ENCODE measurements around the gene SLC5A11.

The SLC5A11 gene

DNA sequence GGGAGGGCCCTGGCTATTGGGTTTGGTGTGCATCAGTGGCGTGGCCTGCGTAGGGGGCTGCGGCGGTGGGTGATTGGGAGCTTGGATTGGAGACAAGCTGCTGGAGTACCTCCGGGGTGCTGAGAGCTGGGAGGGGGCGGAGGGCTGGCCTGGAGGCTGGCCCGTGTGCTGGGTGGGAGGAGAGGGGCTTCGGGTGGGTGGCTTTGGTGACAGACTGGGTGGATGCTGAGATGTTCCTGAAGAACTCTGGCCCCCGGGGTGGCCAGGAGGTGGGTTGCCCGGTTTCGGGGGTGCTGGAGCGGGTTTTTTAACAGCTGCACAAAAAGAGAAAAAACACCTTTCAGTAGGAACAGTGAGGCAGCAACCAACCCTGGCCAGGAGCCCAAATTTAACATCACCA lies 85.3 kb downstream of the SLC5A11 start:
- H3K4me3 ChIP-seq (ENCODE audit: low read depth, low read length) = no peak overlapping the region
- DNase-seq (ENCODE audit: low read depth) = no peak
- TF ChIP-seq CTCF (conservative IDR thresholded peaks at IDR 0.05; ENCODE audit: low read depth, low read length) = no peak

GRCh38 chr16:24935336-24935735 lies 89.6 kb downstream of the SLC5A11 start:
- no peak for DNase-seq (ENCODE audit: low read depth)
- no peak for TF ChIP-seq CTCF (conservative IDR thresholded peaks at IDR 0.05; ENCODE audit: low read depth, low read length)
- no peak overlapping the region for H3K4me3 ChIP-seq (ENCODE audit: low read depth, low read length)

DNA sequence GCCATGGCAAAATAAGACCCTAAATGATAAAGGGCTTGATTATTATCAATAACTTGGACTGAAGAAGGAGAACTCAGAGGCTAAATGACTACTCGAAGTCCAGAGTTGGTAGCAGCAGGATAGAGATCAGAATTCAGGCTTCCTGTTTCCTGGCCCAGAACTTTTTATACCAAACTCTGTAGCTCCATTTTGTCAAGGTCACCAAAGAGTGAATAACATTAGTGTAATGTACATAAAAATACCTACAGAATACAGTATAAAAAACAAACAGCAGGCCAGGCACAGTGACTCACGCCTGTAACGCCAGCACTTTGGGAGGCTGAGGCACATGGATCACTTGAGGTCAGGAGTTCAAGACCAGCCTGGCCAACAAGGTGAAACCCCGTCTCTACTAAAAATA lies 90.4 kb downstream of the SLC5A11 start:
- no peak for TF ChIP-seq CTCF (conservative IDR thresholded peaks at IDR 0.05; ENCODE audit: low read depth, low read length)
- H3K4me3 ChIP-seq (ENCODE audit: low read depth, low read length) = no peak overlapping the region
- DNase-seq (ENCODE audit: low read depth) = peak; percentile 23

DNA sequence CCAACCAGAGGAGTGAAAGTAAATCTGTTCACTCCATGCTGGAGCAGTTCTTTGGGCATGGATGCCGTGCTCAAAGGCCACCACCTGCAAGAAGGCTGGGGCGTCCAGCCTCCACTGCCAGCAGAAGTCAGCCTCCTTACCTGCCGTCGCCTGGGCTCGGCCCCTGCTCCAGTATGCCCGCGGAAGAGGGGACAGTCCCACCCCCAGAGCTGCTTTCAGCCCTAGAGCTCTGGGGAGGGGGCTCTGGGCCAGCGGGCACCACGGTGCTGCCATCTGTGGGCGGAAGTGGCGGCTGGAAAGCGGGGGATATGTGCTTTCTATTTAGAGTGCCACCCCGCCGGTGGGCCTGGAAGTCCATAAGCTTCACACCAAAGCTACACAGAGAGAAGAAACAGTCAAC lies 93.5 kb downstream of the SLC5A11 start:
- no peak for DNase-seq (ENCODE audit: low read depth)
- no peak overlapping the region for H3K4me3 ChIP-seq (ENCODE audit: low read depth, low read length)
- TF ChIP-seq CTCF (conservative IDR thresholded peaks at IDR 0.05; ENCODE audit: low read depth, low read length) = no peak

GRCh38 chr16:24939738-24940137 lies 94.0 kb downstream of the SLC5A11 start:
- H3K4me3 ChIP-seq (ENCODE audit: low read depth, low read length) = no peak overlapping the region
- no peak for TF ChIP-seq CTCF (conservative IDR thresholded peaks at IDR 0.05; ENCODE audit: low read depth, low read length)
- DNase-seq (ENCODE audit: low read depth) = peak; percentile 23

DNA sequence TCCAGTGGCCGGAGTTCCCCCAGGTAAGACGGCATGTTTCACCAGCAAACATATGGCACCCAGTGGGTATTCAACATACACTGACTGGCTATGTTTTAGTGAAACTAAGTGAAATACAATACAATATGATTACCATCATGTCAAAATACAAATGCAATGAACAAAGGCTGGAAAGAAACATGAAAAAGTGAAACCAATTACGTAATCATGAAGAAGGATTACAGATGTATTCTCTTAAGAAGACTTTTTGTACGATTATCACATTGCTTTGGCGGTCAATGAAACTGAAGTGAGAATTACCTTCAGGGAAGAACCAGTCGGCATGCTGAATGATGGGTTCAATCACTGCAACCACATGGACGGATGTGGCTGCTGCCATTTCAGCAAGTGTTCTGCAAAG lies 97.7 kb downstream of the SLC5A11 start:
- TF ChIP-seq CTCF (conservative IDR thresholded peaks at IDR 0.05; ENCODE audit: low read depth, low read length) = no peak
- DNase-seq (ENCODE audit: low read depth) = no peak
- H3K4me3 ChIP-seq (ENCODE audit: low read depth, low read length) = no peak overlapping the region

- no peak for TF ChIP-seq CTCF (conservative IDR thresholded peaks at IDR 0.05; ENCODE audit: low read depth, low read length)
These were observed 98.4 kb downstream of the SLC5A11 start for GRCh38 chr16:24944206-24944605.

More at GRCh38 chr16:24944206-24944605, 98.4 kb downstream of the SLC5A11 start:
- H3K4me3 ChIP-seq (ENCODE audit: low read depth, low read length) = no peak overlapping the region
- DNase-seq (ENCODE audit: low read depth) = no peak

Data from choroid plexus epithelial cell (primary cell).